Cortex of kidney (tissue), 1 donor: ENCODE results near the gene RAD51B.
"Not testable (repeated sequence)": the region's sequence is repeated elsewhere in the genome, so short reads cannot be mapped to it uniquely, and the experiment has no call there.

Source experiments
- DNase-seq: peaks from one replicate; lab custom pipeline; 2025; lab: John Stamatoyannopoulos, UW

Gene RAD51B

GRCh38 chr14:68028075-68028474 lies 208.5 kb downstream of the RAD51B start:
- DNase-seq = no peak

- DNase-seq = not testable (repeated sequence)
Observed at GRCh38 chr14:68031011-68031410, 211.4 kb downstream of the RAD51B start.

- no peak for DNase-seq
Observed at GRCh38 chr14:68032154-68032553, 212.6 kb downstream of the RAD51B start.

DNA sequence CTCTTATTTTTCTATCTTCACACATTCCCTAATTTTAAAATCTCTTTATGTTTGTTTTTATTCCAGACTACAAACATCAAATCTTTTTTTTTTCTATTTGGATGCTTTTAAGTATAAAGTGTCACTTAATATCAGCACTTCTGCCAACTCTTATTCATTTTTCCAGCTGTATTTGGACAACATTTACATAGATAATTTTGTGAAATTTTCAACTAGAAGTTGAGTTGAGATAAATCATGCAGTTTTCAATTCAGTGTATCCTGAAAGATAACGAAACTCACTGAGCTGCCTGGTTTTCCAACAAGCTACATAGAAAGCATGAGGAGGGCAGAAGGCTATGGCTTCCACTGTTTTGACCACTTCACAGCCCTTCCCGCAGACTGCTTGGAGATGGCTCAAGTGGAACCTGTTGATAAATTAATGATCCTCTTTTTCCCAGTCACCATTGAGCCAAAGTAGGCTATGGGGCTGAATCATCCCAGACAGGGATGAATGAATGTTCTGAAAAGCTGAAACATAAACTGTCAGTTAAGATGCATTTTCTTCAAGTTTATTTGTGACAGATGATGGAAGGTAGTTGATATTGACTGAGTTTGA lies 213.9 kb downstream of the RAD51B start:
- DNase-seq = no peak

- no peak for DNase-seq
Observed at GRCh38 chr14:68034896-68035295, 215.3 kb downstream of the RAD51B start.

GRCh38 chr14:68036202-68036601 lies 216.6 kb downstream of the RAD51B start:
- DNase-seq = no peak

- DNase-seq = no peak
Observed at GRCh38 chr14:68039593-68039992, 220.0 kb downstream of the RAD51B start.

- DNase-seq = no peak
Observed at GRCh38 chr14:68040633-68041369, 221.2 kb downstream of the RAD51B start.

DNA sequence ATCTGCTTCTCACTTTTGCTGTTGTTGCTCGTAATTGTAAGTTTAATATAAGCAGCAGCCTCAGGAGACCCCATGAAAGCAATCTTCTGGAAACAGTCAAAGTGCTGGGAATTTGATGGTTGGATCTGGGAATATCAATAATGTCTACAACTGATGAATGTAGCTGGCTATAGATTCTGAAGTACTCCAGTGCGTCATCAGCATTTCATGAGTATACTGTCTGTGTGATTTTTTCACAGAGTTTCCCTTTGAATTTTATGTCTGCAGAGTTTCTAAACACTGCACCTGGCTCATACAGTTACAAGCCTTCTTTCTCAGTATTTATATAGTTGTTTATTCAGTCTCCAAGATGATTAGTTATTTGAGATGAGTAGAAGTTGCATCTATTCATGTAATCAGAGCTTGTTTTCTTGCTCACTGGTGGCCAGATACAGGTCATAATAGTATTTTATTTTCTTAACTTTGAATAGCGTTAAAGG lies 222.3 kb downstream of the RAD51B start:
- DNase-seq = no peak

- DNase-seq = no peak
Observed at GRCh38 chr14:68042586-68043210, 223.1 kb downstream of the RAD51B start.

DNA sequence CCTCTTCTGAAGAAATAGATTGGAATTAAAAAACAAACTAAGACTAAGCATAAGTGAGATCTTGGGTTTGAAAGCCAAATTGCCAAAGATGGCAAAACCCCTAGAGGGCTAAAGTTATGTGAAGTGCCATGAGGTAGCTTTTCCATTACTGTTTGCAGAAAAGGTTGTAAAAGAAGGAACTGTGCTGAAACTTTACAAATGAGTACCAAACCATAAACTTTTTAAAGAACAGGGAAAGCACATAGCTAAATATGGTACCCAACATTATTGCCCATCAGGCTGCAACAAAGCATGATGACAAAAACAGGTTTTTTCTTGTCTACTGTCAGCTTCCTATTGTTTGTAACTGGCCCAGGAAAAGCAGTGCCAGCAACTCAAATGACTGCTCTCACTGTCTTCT lies 224.2 kb downstream of the RAD51B start:
- no peak for DNase-seq

- DNase-seq = no peak
Observed at GRCh38 chr14:68047906-68048305, 228.3 kb downstream of the RAD51B start.

DNA sequence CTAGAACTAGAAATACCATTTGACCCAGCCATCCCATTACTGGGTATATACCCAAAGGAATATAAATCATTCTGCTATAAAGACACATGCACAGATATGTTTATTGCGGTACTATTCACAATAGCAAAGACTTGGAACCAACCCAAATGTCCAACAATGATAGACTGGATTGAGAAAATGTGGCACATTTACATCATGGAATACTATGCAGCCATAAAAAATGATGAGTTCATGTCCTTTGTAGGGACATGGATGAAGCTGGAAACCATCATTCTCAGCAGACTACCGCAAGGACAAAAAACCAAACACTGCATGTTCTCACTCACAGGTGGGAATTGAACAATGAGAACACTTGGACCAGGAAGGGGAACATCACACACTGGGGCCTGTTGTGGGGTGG lies 229.2 kb downstream of the RAD51B start:
- DNase-seq = not testable (repeated sequence)

DNA sequence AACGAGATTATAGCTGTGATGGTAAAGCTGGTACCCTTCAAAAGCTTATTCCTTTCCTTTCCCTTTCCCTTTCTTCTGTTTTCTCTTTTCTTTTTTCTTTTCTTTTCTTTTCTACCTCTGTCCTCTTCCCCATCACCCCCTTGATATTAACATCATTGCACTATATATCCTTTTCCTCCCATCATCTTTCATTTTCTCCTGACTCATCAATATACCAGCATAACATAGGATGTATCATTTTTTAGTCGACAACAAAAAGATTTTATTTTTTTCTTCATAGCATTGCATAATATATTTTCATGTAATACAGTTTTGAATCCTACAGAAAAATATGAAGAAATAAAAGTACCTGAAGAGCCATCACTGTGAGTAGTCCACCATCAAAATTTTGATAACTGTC lies 230.6 kb downstream of the RAD51B start:
- DNase-seq = no peak

DNA sequence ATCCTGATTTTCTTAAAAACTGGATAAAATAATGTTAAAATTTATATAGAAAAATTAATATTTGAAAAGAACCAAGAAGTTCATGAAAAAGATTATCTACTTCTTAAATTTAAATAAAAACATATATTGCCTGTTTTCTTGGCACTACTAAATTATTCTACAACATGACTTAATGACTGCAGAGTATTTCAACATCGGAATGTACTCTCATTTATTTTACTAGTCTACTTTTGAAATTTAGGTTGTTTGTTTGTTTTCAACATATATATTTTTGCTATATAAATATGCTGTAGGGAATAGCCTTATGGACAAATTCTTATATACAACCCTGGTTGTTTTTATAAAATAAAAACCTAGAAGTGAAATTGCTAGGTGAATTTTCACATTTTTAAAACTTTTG lies 231.6 kb downstream of the RAD51B start:
- DNase-seq = no peak

DNA sequence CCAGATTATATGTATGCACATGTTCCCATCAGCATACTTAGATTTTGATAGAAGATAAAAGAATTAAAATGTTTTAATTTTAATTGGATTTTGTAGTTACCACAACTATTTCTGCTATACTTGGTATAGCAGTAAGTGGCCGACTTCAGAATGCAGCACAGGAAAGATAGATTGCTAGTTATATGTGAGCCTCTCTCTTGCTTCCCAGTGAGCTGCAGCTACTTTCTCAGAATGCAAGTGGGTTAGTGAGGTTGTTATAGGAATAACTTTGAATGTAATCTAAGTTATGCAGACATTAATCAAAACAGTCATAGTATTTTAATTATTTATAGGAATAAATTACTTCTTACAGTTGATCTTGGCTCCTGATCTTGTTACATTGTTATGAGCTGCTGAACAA lies 240.6 kb downstream of the RAD51B start:
- DNase-seq = no peak

- DNase-seq = no peak
Observed at GRCh38 chr14:68062651-68063050, 243.1 kb downstream of the RAD51B start.

- no peak for DNase-seq
Observed at GRCh38 chr14:68065322-68065721, 245.7 kb downstream of the RAD51B start.

DNA sequence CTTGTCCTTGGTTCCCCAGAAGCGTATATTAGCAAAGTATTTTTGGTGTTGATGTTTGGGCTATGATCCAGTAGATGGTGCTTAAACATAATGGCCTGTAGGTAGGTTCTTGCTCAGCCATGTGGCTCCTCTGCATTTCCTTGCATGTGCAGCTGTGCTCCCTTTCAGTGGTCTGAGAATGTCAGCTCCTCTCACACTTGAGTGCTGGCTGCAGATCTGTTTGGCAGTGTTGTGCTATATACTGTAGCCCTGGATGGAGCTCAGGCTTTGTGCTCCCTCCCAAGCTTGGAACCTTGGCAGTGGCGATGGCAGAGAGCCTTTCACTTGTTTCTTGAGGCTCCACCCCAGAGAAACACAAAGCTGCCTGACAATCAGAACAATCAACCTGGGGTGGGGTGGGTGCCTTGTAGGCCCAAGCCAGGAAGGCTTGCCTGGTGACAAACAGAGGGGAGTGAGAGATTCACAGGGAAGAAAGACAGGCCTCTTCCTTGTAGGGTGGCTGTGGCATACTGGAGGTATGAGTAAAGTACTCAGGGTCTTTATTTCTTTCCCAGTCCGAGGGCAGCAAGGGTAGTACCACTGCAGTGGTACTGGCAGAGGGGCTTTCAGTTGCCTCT lies 255.3 kb downstream of the RAD51B start:
- no peak for DNase-seq

DNA sequence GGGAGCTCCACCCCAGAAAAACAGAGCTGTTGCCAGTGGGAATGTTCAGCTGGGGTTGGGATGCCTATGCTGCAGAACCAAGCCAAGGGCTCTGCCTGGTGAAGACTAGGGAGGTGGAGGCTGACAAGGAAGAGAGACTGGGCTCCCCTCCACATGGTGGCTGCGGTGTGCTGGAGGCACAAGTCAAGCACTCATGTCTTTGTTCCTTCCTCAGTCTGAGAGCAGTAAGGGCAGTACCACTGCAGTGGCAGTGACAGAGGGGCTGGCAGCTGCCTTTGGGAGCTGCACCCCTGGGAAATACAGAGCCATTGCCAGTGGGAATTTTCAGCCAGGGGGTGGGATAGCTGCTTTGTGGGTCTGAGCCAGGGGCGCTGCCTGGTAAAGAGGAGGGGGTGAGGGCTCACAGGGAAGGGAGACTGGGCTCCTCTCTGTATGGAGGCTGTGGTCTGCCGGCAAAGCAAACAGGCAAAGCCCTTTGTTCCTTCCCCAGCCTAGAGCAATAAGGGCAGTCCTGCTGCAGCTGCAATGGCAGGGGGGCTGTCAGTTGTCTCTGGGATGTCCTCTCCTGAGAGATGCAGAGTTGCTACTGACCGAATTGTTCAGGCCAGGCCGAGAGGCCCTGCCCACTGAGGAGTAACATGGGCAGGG lies 255.9 kb downstream of the RAD51B start:
- DNase-seq = no peak

- no peak for DNase-seq
Observed at GRCh38 chr14:68076451-68076850, 256.9 kb downstream of the RAD51B start.
